ENCODE data around the gene SYCE1.

GRCh38 chr10:133534417-133534816, 31.0 kb downstream of the SYCE1 start:
- no peak for TF ChIP-seq CTCF (IDR thresholded peaks at IDR 0.05)
- no peak for TF ChIP-seq POLR2A (IDR thresholded peaks at IDR 0.05)
